Ascending aorta (tissue), 2 donors: ENCODE measurements around the gene KPTN. TPM values are rescaled to one million over a fixed set of nuclear protein-coding genes. Genes with fewer than 3 reads are reported as not detected.

Experiments used
- DNase-seq, 2 donors: peaks; one replicate each; pipeline ENCODE4 v3.0.0-alpha.2; 2019; ENCODE audit warnings: low spot score in 2 of 2
- H3K27ac ChIP-seq, 2 donors: fragments of 200-600 bp; sonication (generic); one replicate each; pipeline ENCODE4 v1.5.1; 2016 to 2017; ENCODE audit warnings: mild to moderate bottlenecking in 1 of 2
- H3K27me3 ChIP-seq: fragments of 200-600 bp; sonication (generic); one replicate; pipeline ENCODE4 v1.5.1; 2017
- H3K36me3 ChIP-seq, 2 donors: fragments of 200-600 bp; sonication (generic); one replicate each; pipeline ENCODE4 v1.5.1; 2016
- H3K4me1 ChIP-seq, 2 donors: fragments of 200-600 bp; sonication (generic); one replicate each; pipeline ENCODE4 v1.5.1; 2016 to 2017; ENCODE audit warnings: mild to moderate bottlenecking in 1 of 2
- H3K4me3 ChIP-seq, 2 donors: fragments of 200-600 bp; sonication (generic); one replicate each; pipeline ENCODE4 v1.5.1; 2016 to 2017; ENCODE audit warnings: mild to moderate bottlenecking in 1 of 2
- H3K9me3 ChIP-seq, 2 donors: fragments of 200-600 bp; sonication (generic); one replicate each; pipeline ENCODE4 v1.5.1; 2016
- intact Hi-C: fragments of 100-400 bp; cut with DNase I; formaldehyde crosslinking; loops from one replicate; pipeline ENCODE4 v1.15.1; 2023
- total RNA-seq: library from RNA; depleted of rRNA; stranded (reverse); fragments of >200 nt; gene quantifications from one replicate; pipeline ENCODE4 v1.1.0, GENCODE V29; 2016
- TF ChIP-seq, protein P1 (sequence below), 3 experiments: fragments of 200-600 bp in 2 of 3; fragments of 450-650 bp in 1 of 3; sonication (generic) in 2 of 3; IDR thresholded peaks; one replicate each; pipeline ENCODE4 v1.5.1; 2016 to 2019; ENCODE audit warnings: antibody characterized with exemption in 3 of 3, mild to moderate bottlenecking in 1 of 3, moderate library complexity in 1 of 3

The KPTN gene
- total RNA-seq, 1 donor from 2014 or later: 26.0 TPM

DNA sequence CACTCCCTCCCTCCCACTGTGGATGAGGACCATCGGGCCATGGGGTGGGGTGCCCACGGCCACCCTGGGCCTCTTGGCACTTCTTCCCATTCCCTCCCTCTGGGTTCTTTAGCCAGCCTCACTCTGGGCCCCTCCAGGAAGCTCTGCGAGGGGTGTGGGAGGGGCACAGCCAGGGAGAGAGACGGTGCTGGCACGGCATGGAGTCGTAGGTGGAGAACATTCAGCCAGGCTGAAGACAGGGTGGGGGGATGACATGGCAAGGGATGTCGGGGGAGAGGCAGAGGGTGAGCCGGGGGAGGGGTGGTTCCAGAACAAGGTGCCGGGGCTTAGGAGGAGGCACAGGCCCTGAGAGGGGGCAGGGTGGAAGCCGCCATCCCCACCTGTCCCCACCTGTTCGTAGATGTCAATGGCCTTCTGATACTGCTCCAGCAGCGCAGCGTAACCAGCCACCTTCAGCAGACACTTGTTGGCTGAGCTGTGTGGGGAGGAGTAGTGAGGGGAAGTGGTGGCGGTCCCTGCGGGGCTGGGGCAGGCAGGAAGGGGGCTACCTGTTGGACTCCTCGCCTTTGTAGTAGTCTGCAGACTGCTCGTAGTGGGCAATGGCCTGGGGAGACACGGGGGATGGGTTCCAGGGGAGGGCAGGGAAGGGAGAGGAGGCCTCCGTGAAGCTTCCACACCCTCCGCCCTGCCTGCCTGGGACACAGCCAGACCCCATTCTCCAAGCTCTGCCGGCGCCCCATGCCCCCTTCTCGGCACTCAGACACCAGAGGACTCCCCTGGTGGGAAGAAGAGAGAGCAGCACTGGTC lies 8.8 kb upstream of the KPTN start:
- intact Hi-C loops: no loop called here
- TF ChIP-seq, protein P1, sequence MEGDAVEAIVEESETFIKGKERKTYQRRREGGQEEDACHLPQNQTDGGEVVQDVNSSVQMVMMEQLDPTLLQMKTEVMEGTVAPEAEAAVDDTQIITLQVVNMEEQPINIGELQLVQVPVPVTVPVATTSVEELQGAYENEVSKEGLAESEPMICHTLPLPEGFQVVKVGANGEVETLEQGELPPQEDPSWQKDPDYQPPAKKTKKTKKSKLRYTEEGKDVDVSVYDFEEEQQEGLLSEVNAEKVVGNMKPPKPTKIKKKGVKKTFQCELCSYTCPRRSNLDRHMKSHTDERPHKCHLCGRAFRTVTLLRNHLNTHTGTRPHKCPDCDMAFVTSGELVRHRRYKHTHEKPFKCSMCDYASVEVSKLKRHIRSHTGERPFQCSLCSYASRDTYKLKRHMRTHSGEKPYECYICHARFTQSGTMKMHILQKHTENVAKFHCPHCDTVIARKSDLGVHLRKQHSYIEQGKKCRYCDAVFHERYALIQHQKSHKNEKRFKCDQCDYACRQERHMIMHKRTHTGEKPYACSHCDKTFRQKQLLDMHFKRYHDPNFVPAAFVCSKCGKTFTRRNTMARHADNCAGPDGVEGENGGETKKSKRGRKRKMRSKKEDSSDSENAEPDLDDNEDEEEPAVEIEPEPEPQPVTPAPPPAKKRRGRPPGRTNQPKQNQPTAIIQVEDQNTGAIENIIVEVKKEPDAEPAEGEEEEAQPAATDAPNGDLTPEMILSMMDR (IDR thresholded peaks at IDR 0.05): no peak
- H3K36me3 ChIP-seq: peaks cover 52 to 74% of the 10 kb centered on the region in 2 donors
- no peak overlapping the region for H3K27ac ChIP-seq
- no peak overlapping the region for H3K4me3 ChIP-seq
- H3K27me3 ChIP-seq: no peaks in the 10 kb centered on the region
- DNase-seq: no peak
- H3K9me3 ChIP-seq: no peaks in the 10 kb centered on the region
- H3K4me1 ChIP-seq: no peaks in the 10 kb centered on the region

DNA sequence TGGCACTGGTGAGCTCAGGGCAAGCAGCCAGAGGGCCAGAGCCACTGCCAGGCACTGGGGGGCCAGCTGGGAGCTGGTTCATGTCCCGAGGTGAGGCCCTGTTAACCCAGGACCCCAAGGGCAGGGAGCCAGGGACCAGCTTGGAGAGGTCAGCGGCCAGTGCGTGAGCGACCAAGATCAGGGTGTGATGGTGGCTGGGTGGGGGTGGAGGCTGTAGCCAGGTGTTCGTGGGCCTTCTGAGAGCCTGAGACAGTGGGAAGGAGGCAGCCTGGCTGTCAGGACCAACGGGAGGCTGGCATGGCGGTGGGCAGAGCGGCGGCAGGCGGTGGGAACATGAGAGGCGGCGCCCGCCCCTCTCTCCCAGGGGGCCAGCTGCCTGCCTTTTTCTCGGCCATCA lies 8.1 kb upstream of the KPTN start:
- no peak overlapping the region for H3K4me3 ChIP-seq
- no peaks in the 10 kb centered on the region for H3K9me3 ChIP-seq
- no peaks in the 10 kb centered on the region for H3K27me3 ChIP-seq
- TF ChIP-seq, protein P1 (IDR thresholded peaks at IDR 0.05): no peak
- no peak for DNase-seq
- H3K4me1 ChIP-seq: no peaks in the 10 kb centered on the region
- intact Hi-C loops: no loop called here
- H3K27ac ChIP-seq: no peak overlapping the region
- H3K36me3 ChIP-seq: peaks cover 54 to 73% of the 10 kb centered on the region in 2 donors

DNA sequence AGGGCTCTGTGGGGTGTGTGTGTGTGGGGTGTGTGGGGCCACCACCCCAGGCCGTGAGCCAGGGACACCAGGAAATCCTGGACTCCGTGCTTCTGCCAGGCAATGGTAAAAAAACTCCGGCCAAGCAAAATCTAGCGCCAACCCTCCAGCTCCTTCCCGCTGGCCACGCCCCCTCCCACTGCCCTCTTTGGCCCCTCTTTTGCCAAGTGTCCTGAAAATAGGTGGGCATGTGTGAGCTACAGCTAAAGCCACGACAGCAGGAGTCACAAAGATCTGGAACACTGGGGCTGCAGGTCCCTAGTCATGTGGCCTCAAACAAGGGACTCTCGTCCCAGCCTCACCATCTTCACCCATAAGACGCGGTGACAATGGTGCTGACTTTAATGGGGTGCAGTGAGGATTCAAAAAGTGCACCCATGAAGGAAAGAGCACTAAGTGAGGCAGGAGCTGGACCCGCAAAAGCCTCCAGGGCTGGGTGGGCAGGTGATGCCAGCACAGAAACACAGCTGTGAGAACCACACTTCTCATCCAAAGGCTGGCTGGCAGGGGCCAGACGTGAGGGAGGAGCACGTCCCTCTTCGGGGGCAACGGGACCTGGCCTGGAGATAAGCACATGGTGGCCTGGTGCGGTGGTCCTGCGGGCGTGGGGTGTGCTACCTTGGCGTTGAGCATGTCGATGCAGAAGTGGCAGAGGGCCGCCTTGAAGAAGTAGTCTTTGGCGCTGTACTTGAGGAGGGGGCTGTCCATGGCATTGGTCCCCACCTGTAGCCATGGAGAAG lies 7.5 kb upstream of the KPTN start:
- no peaks in the 10 kb centered on the region for H3K4me1 ChIP-seq
- no peaks in the 10 kb centered on the region for H3K27me3 ChIP-seq
- DNase-seq: no peak
- TF ChIP-seq, protein P1 (IDR thresholded peaks at IDR 0.05): no peak
- no peak overlapping the region for H3K4me3 ChIP-seq
- H3K27ac ChIP-seq: no peak overlapping the region
- H3K9me3 ChIP-seq: no peaks in the 10 kb centered on the region
- intact Hi-C loops: no loop called here
- peaks cover 52 to 67% of the 10 kb centered on the region in 2 donors for H3K36me3 ChIP-seq

DNA sequence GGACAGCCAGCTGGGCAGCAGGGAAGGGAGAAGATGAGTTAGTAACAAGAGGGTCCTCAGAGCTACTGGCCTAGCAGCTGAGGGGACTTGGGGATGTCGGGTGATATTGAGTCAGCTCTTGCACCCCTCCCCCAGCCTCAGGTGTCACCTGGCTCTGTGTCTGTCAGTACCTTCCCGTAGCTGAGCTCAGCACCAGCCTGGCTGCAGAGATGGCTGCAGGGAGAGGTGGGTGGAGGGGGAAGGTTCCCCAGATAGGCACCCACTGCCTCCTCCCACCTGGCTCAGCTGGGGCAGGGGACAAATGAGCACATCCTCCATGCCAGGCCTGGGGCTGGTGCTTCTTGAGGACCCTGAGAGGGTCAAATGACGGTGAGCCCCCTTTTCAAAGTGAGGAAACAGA lies 6.8 kb upstream of the KPTN start:
- no peak for DNase-seq
- no peaks in the 10 kb centered on the region for H3K27me3 ChIP-seq
- no peaks in the 10 kb centered on the region for H3K4me1 ChIP-seq
- TF ChIP-seq, protein P1 (IDR thresholded peaks at IDR 0.05): no peak
- H3K36me3 ChIP-seq: peaks cover 52 to 64% of the 10 kb centered on the region in 2 donors
- no peak overlapping the region for H3K4me3 ChIP-seq
- H3K27ac ChIP-seq: no peak overlapping the region
- no peaks in the 10 kb centered on the region for H3K9me3 ChIP-seq
- intact Hi-C loops: no loop called here

- DNase-seq: no peak
- no peaks in the 10 kb centered on the region for H3K27me3 ChIP-seq
- TF ChIP-seq, protein P1 (IDR thresholded peaks at IDR 0.05): no peak
- H3K27ac ChIP-seq: no peak overlapping the region
- H3K4me3 ChIP-seq: no peak overlapping the region
- peaks cover 0 to under 1% of the 10 kb centered on the region in 2 donors for H3K4me1 ChIP-seq
- no peaks in the 10 kb centered on the region for H3K9me3 ChIP-seq
- intact Hi-C loops: no loop called here
- peaks cover 52 to 57% of the 10 kb centered on the region in 2 donors for H3K36me3 ChIP-seq
These were observed 6.0 kb upstream of the KPTN start for GRCh38 chr19:47490031-47490430.
